Measurements from ENCODE around the gene CDKAL1.
A peak's percentile ranks its signal among the peaks of the same experiment; 100 is the strongest.

The CDKAL1 gene

GRCh38 chr6:20805021-20805420, 270.8 kb downstream of the CDKAL1 start:
- no peaks in the 10 kb centered on the region for H3K36me3 ChIP-seq
- H3K9me3 ChIP-seq = no peaks in the 10 kb centered on the region
- H3K27me3 ChIP-seq = no peaks in the 10 kb centered on the region
- no peak for TF ChIP-seq CTCF (IDR thresholded peaks at IDR 0.05; ENCODE audit: low read depth, low read length)
- no peaks in the 10 kb centered on the region; the same call in 1 of the 2 replicates for H3K4me1 ChIP-seq
- no peak overlapping the region for H3K4me3 ChIP-seq (ENCODE audit: low read depth, low read length)
- no peak for DNase-seq

GRCh38 chr6:20806669-20807068, 272.4 kb downstream of the CDKAL1 start:
- DNase-seq = no peak
- peaks cover 9% of the 10 kb centered on the region for H3K4me1 ChIP-seq
- no peaks in the 10 kb centered on the region for H3K36me3 ChIP-seq
- no peak for TF ChIP-seq CTCF (IDR thresholded peaks at IDR 0.05; ENCODE audit: low read depth, low read length)
- H3K4me3 ChIP-seq (ENCODE audit: low read depth, low read length) = no peak overlapping the region
- no peaks in the 10 kb centered on the region for H3K9me3 ChIP-seq
- no peaks in the 10 kb centered on the region for H3K27me3 ChIP-seq

- Histone ChIP-seq H3K9me3 (no peaks in the 10 kb centered on the region), H3K27me3 (no peaks in the 10 kb centered on the region), H3K4me1 (peaks cover 9% of the 10 kb centered on the region), H3K36me3 (no peaks in the 10 kb centered on the region), H3K4me3 (ENCODE audit: low read depth, low read length) (no peak overlapping the region)
- TF ChIP-seq CTCF (IDR thresholded peaks at IDR 0.05; ENCODE audit: low read depth, low read length) = no peak
- DNase-seq = no peak
Measured at GRCh38 chr6:20808439-20808838, 274.2 kb downstream of the CDKAL1 start.

GRCh38 chr6:20808924-20809323, 274.7 kb downstream of the CDKAL1 start:
- TF ChIP-seq CTCF (IDR thresholded peaks at IDR 0.05; ENCODE audit: low read depth, low read length) = no peak
- H3K9me3 ChIP-seq = no peaks in the 10 kb centered on the region
- DNase-seq = no peak
- H3K4me1 ChIP-seq = peaks cover 9% of the 10 kb centered on the region
- no peaks in the 10 kb centered on the region for H3K27me3 ChIP-seq
- no peaks in the 10 kb centered on the region for H3K36me3 ChIP-seq
- H3K4me3 ChIP-seq (ENCODE audit: low read depth, low read length) = no peak overlapping the region

GRCh38 chr6:20810727-20811108, 276.5 kb downstream of the CDKAL1 start:
- H3K4me1 ChIP-seq = peaks cover 9% of the 10 kb centered on the region
- H3K36me3 ChIP-seq = no peaks in the 10 kb centered on the region
- H3K27me3 ChIP-seq = no peaks in the 10 kb centered on the region
- H3K9me3 ChIP-seq = no peaks in the 10 kb centered on the region
- no peak for DNase-seq
- H3K4me3 ChIP-seq (ENCODE audit: low read depth, low read length) = no peak overlapping the region
- no peak for TF ChIP-seq CTCF (IDR thresholded peaks at IDR 0.05; ENCODE audit: low read depth, low read length)

GRCh38 chr6:20811109-20811761, 277.0 kb downstream of the CDKAL1 start:
- Histone ChIP-seq H3K27me3 (no peaks in the 10 kb centered on the region), H3K9me3 (no peaks in the 10 kb centered on the region), H3K4me3 (ENCODE audit: low read depth, low read length) (no peak overlapping the region), H3K36me3 (no peaks in the 10 kb centered on the region), H3K4me1 (peaks cover 11% of the 10 kb centered on the region)
- TF ChIP-seq CTCF (IDR thresholded peaks at IDR 0.05; ENCODE audit: low read depth, low read length) = no peak
- DNase-seq = peak; percentile 27

All from BE2C (cell line).